Kidney (tissue), 14 donors: ENCODE measurements around the gene CEP55. TPM values are rescaled to one million over a fixed set of nuclear protein-coding genes. Genes with fewer than 3 reads are reported as not detected.

Experiments used
- DNase-seq, 5 donors: peaks; one replicate each; pipeline ENCODE4 v3.0.0-alpha.2; 2013 to 2020
- FAIRE-seq: peaks from 2 replicates; lab custom pipeline; 2012; peaks lifted over from hg19 to GRCh38; lab: Jason Lieb, UNC
- H3K27ac ChIP-seq, 2 donors: one replicate each; pipeline ENCODE4 v1.7.0; 2013; ENCODE audit warnings: low read depth in 2 of 2, low read length in 2 of 2, inconsistent platforms in 1 of 2
- H3K27me3 ChIP-seq: one replicate; pipeline ENCODE4 v1.7.1; 2013; ENCODE audit warnings: low read length, inconsistent platforms; ENCODE audit not compliant: control insufficient read depth, insufficient read depth
- H3K36me3 ChIP-seq, 3 donors: one replicate each; pipeline versions ENCODE4 v1.7.0 to v1.7.1; 2013; ENCODE audit warnings: low read length in 3 of 3, control low read depth in 1 of 3, inconsistent platforms in 1 of 3; ENCODE audit not compliant: insufficient read depth in 3 of 3, control insufficient read depth in 2 of 3
- H3K4me1 ChIP-seq, 3 donors: one replicate each; pipeline versions ENCODE4 v1.7.0 to v1.7.1; 2013; ENCODE audit warnings: low read length in 3 of 3, inconsistent platforms in 1 of 3, low read depth in 1 of 3; ENCODE audit not compliant: control insufficient read depth in 2 of 3, insufficient read depth in 2 of 3
- H3K4me3 ChIP-seq, 3 donors: one replicate each; pipeline versions ENCODE4 v1.7.0 to v1.8.1; 2013; ENCODE audit warnings: low read length in 3 of 3, control low read depth in 1 of 3, inconsistent platforms in 1 of 3
- H3K9ac ChIP-seq, 3 donors: one replicate each; pipeline versions ENCODE4 v1.7.0 to v1.7.1; 2013; ENCODE audit warnings: low read length in 3 of 3, control low read depth in 1 of 3, inconsistent platforms in 1 of 3
- H3K9me3 ChIP-seq, 3 donors: one replicate each; pipeline versions ENCODE4 v1.7.0 to v1.7.1; 2013; ENCODE audit warnings: low read length in 3 of 3, control low read depth in 1 of 3, inconsistent platforms in 1 of 3; ENCODE audit not compliant: control insufficient read depth in 2 of 3, insufficient read depth in 1 of 3
- intact Hi-C: fragments of 100-400 bp; cut with DNase I; formaldehyde crosslinking; loops from one replicate; pipeline ENCODE4 v1.11.1; 2022
- polyA plus RNA-seq: library from polyadenylated mRNA; stranded (reverse); fragments of 350-450 nt; fragmentation: Illumina TruSeq; extraction: RNeasy Lipid Tissue Mini Kit (QIAGEN cat#74804); gene quantifications from one replicate; pipeline ENCODE4 v1.2.3, GENCODE V29; 2014; ENCODE audit warnings: low read depth, low replicate concordance; ENCODE audit not compliant: insufficient read depth
- total RNA-seq: library from RNA; stranded (reverse); fragmentation: NEBNext Ultra II Directional; extraction: Animal tissue kit (Norgen Biotek cat#: 25700); gene quantifications from one replicate; pipeline ENCODE4 v1.2.1, GENCODE V29; 2021
- TF ChIP-seq, protein P1 (sequence below): IDR thresholded peaks from 3 replicates; pipeline ENCODE4 v1.5.1; 2012; ENCODE audit warnings: mild to moderate bottlenecking, moderate library complexity, borderline replicate concordance; ENCODE audit not compliant: insufficient read depth; ENCODE audit errors: extremely low read depth
- donor health status: control.
- donor health status: control.
- donor health status: control.
- donor health status: control.
- donor health status: control.
- donor health status: DM: yes; HTN: yes; CAD: no.
- donor health status: Normal renal cell carcinoma (clear cell type).

CEP55 gene
- total and polyA plus RNA-seq, 2 donors from 2014 or later = 0.39 to 0.88 TPM

DNA sequence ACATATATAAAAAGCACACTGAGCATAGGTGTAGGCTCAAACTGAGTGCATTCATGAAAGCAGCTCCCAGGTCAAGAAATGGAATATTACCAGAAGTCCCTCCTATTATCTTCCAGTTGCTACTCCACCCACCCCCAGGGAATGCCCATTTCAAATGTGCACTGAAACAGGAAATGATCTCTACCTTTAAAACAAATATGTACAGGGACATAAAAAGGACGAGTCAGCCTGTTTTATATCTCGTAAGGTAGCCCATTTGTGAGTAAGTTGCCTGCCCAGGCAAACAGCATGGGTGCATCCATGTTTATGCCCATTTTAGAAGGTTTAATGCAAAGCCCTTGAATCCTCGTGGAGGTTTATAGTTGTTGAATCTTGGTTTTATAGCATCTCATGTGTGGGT is 80.5 kb downstream of the CEP55 start:
- peaks cover 0 to 6% (median 0%) of the 10 kb centered on the region in 3 donors for H3K9me3 ChIP-seq
- H3K27me3 ChIP-seq = no peaks in the 10 kb centered on the region
- TF ChIP-seq, protein P1, sequence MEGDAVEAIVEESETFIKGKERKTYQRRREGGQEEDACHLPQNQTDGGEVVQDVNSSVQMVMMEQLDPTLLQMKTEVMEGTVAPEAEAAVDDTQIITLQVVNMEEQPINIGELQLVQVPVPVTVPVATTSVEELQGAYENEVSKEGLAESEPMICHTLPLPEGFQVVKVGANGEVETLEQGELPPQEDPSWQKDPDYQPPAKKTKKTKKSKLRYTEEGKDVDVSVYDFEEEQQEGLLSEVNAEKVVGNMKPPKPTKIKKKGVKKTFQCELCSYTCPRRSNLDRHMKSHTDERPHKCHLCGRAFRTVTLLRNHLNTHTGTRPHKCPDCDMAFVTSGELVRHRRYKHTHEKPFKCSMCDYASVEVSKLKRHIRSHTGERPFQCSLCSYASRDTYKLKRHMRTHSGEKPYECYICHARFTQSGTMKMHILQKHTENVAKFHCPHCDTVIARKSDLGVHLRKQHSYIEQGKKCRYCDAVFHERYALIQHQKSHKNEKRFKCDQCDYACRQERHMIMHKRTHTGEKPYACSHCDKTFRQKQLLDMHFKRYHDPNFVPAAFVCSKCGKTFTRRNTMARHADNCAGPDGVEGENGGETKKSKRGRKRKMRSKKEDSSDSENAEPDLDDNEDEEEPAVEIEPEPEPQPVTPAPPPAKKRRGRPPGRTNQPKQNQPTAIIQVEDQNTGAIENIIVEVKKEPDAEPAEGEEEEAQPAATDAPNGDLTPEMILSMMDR = no peak
- FAIRE-seq (no peak), DNase-seq (no peak)
- H3K4me3 ChIP-seq = no peak overlapping the region
- H3K36me3 ChIP-seq = no peaks in the 10 kb centered on the region
- H3K27ac ChIP-seq = no peak overlapping the region
- no peak overlapping the region for H3K9ac ChIP-seq
- H3K4me1 ChIP-seq = no peaks in the 10 kb centered on the region
- intact Hi-C loops = no loop called here

DNA sequence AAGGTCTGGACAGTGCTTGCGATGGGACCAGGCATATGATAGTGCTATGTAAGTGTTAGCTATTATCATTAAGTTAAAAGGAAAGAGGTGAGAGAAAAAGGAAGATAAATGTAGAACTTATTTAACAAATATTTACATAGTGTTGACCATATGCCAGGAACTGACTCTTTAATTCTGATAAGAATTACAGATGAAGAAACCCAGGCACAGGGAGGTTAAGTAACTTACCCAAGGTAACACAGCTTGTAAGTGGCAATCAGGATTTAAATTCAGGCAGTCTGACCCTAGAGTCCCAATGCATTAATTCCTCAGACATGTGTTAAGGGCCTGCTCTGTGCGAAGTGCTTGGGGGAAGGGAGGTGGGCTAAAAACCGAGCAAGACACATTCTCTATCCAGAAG is 81.2 kb downstream of the CEP55 start:
- no peak for FAIRE-seq
- no peak for DNase-seq
- H3K4me1 ChIP-seq = no peaks in the 10 kb centered on the region
- H3K9ac ChIP-seq = no peak overlapping the region
- H3K27ac ChIP-seq = no peak overlapping the region
- H3K36me3 ChIP-seq = no peaks in the 10 kb centered on the region
- H3K27me3 ChIP-seq = no peaks in the 10 kb centered on the region
- H3K9me3 ChIP-seq = peaks cover 0 to 6% (median 0%) of the 10 kb centered on the region in 3 donors
- intact Hi-C loops = no loop called here
- TF ChIP-seq, protein P1 = no peak
- no peak overlapping the region for H3K4me3 ChIP-seq

Other genes starting within 250 kb of the CEP55 start
- gene MYOF, start 14.3 kb upstream of the CEP55 start, total RNA-seq = 134 TPM
- gene MYOF, start 14.3 kb upstream of the CEP55 start, polyA plus RNA-seq = 11.5 TPM
- 1.0 TPM for gene FFAR4, start 70.1 kb downstream of the CEP55 start, total RNA-seq
- 0.11 TPM for gene FFAR4, start 70.1 kb downstream of the CEP55 start, polyA plus RNA-seq
- gene RBP4, start 104.6 kb downstream of the CEP55 start, total RNA-seq = 77.4 TPM
- gene RBP4, start 104.6 kb downstream of the CEP55 start, polyA plus RNA-seq = 24.3 TPM
- gene PDE6C, start 115.9 kb downstream of the CEP55 start, total RNA-seq = not detected
- not detected for gene PDE6C, start 115.9 kb downstream of the CEP55 start, polyA plus RNA-seq
- 15.6 TPM for gene FRA10AC1, start 206.0 kb downstream of the CEP55 start, total RNA-seq
- 18.9 TPM for gene FRA10AC1, start 206.0 kb downstream of the CEP55 start, polyA plus RNA-seq